Sigmoid colon (tissue), 4 donors: Measurements from ENCODE around the gene PGM1.

Experiments
- CTCF ChIP-seq, 4 experiments: fragments of 450-650 bp in 3 of 4; fragments of 200-600 bp in 1 of 4; IDR thresholded peaks; one replicate each; pipeline ENCODE4 v1.5.1; 2016 to 2019; ENCODE audit warnings: antibody characterized with exemption in 4 of 4, mild to moderate bottlenecking in 3 of 4, moderate library complexity in 2 of 4
- POLR2AphosphoS5 ChIP-seq, 4 donors: sonication (generic); formaldehyde crosslinking; IDR thresholded peaks; one replicate each; pipeline ENCODE4 v1.6.1; 2017; ENCODE audit warnings: antibody characterized with exemption in 4 of 4

GRCh38 chr1:63682936-63683335 lies 89.7 kb downstream of the PGM1 start:
- no peak for TF ChIP-seq CTCF (IDR thresholded peaks at IDR 0.05)
- no peak for TF ChIP-seq POLR2AphosphoS5 (IDR thresholded peaks at IDR 0.05)
